Kidney glomerular epithelial cell (primary cell): ENCODE data around the gene MYO18B.

Source experiments
- DNase-seq: peaks from one replicate; lab custom pipeline; 2025; lab: John Stamatoyannopoulos, UW

The MYO18B gene

GRCh38 chr22:26050079-26050478 is 308.1 kb downstream of the MYO18B start:
- DNase-seq, result no peak

GRCh38 chr22:26053737-26054316 is 311.8 kb downstream of the MYO18B start:
- DNase-seq, result no peak

- no peak for DNase-seq
Observed at GRCh38 chr22:26054841-26055605, 313.0 kb downstream of the MYO18B start.

GRCh38 chr22:26055693-26056092 is 313.7 kb downstream of the MYO18B start:
- no peak for DNase-seq

GRCh38 chr22:26056455-26057200 is 314.6 kb downstream of the MYO18B start:
- DNase-seq, result no peak

- DNase-seq, result no peak
Observed at GRCh38 chr22:26057731-26058130, 315.7 kb downstream of the MYO18B start.

GRCh38 chr22:26064048-26064447 is 322.1 kb downstream of the MYO18B start:
- no peak for DNase-seq

- no peak for DNase-seq
Observed at GRCh38 chr22:26065847-26066246, 323.9 kb downstream of the MYO18B start.

- DNase-seq, result no peak
Observed at GRCh38 chr22:26066534-26066933, 324.5 kb downstream of the MYO18B start.

GRCh38 chr22:26068571-26068970 is 326.6 kb downstream of the MYO18B start:
- DNase-seq, result no peak

- DNase-seq, result no peak
Observed at GRCh38 chr22:26072621-26073020, 330.6 kb downstream of the MYO18B start.

GRCh38 chr22:26075251-26075650 is 333.3 kb downstream of the MYO18B start:
- DNase-seq, result no peak

- DNase-seq, result no peak
Observed at GRCh38 chr22:26079009-26079408, 337.0 kb downstream of the MYO18B start.
